HG02759 (cell line): ENCODE results near the gene HMHB1.

ENCODE experiments used
- ATAC-seq: cut with Tn5 transposase; IDR thresholded peaks from one replicate; pipeline ENCODE4 v1.9.1; 2021; ENCODE audit warnings: mild to moderate bottlenecking, moderate library complexity; ENCODE audit not compliant: unreplicated experiment

HMHB1 gene

GRCh38 chr5:143812085-143812705, at the start of gene HMHB1:
Gene HMHB1 (plus strand): TSS chr5:143812161.
- ATAC-seq: peak; percentile 75

DNA sequence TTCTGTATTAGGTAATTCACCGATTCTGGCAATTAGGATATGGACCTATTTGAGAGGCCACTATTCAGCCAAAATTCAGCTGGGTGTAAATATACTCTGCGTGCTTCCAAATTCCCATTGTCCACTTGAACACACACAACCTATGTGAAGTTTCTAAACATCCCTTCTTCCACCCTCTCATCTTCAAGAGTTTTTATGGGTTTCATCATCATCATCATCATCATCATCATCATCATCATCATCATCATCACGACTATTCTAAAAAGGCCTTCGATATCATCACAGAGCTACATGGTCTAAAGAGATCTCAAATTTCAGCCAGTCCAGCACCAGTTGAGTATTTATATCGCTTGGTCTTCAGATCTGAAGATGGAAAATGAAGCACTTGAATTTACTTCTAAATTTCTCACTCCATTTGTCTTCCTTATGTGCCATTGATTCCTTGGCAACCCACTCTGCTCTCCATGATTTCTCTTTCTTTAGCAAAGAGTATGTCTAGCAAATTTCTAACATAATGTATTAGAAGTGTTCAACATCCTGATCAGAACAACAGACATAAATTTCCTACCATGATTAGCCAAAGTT, 49.2 kb upstream of the HMHB1 start:
- no peak for ATAC-seq

DNA sequence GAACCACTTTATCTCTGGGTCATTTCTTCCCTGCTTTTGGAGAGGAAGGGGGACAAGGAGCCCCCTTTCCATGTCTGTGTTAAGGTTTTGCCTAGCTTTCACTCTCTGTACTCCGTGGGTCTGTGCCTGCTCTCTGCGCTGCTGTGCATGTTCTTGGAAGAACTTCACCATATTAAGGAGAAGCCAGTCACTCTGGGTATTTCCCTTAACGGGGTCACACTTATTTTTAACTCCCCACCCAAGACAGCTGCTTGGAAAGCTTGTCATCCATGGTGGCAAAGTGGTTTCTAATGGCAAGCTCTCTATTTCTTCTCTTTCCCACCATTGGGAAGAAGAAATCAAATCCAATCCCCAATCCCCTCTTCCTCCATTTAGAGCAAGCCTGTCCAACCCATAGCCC, 44.8 kb upstream of the HMHB1 start:
- no peak for ATAC-seq

- ATAC-seq: no peak
Observed at GRCh38 chr5:143769026-143769786, 42.8 kb upstream of the HMHB1 start.

GRCh38 chr5:143770450-143770849, 41.5 kb upstream of the HMHB1 start:
- no peak for ATAC-seq

DNA sequence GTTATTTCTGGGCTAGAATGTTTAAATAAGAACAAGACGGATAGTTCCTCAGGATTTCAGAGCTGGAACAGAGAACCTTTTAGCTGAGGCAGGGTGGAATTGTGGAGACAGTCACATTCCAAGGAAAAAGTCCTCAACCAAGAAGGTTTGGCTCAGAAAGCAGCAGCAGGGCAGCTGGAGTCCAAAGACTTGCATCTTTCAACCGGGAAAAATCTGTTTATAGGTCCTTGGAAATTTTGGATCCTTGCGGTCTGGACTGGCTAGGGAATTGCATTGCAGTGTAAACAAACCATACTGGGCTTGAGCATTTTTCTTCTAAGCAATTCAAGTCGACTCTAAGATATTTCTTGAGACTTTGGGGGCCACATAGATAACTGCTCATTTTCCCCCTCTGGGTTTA, 40.8 kb upstream of the HMHB1 start:
- ATAC-seq: no peak

DNA sequence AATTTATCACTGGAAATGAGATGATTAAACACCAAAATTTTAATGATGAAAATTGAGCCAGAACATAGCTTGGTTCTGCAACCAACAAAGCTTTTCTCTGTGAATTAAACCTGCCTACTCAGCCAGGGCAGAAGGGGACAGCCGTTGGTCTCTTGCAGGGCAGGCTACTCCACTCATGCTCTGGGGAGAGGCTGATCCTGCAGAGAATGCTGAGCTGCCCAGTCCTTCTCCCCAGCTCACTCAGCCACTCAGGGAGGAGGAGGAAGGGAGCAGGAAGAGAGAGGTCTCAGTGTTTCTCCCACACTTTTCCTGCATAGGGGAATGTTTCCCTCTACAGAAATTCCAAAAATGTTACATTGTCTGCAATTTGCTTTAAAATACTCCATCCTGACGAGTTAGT, 40.4 kb upstream of the HMHB1 start:
- ATAC-seq: no peak

GRCh38 chr5:143772621-143773020, 39.3 kb upstream of the HMHB1 start:
- ATAC-seq: no peak

- no peak for ATAC-seq
Observed at GRCh38 chr5:143775258-143775657, 36.7 kb upstream of the HMHB1 start.

DNA sequence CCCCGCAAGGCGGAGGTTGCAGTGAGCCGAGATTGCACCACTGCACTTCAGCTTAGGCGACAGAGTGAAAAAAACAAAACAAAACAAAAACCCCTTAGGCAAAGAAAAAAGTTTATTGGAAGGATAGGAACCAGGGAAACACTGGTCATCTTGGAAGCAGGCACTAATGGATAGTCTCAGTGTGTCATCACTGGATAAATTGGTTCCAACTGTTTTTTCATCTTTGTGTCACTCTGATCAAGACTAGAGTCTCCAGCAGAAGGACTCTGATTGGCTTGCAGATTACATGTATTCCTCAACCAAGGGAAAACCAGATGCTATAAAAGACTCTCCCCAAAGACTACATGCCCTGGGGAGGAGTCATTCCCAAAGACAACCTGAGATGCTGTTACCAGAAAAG, 35.0 kb upstream of the HMHB1 start:
- ATAC-seq: no peak

DNA sequence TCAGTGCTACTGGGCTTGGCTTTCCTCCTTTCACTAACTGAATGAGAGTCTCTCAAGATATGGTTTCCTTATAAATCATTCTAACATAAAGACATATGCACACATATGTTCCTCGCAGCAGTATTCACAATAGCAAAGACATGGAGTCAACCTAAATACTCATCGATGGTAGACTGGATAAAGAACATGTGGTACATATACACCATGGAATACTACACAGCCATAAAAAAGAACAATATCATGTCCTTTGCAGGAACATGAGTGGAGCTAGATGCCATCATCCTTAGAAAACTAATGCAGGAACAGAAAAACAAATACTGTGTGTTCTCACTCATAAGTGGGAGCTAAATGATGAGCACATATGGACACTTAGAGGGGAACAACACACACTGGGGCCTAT, 32.5 kb upstream of the HMHB1 start:
- no peak for ATAC-seq

- no peak for ATAC-seq
Observed at GRCh38 chr5:143781993-143782520, 29.9 kb upstream of the HMHB1 start.

DNA sequence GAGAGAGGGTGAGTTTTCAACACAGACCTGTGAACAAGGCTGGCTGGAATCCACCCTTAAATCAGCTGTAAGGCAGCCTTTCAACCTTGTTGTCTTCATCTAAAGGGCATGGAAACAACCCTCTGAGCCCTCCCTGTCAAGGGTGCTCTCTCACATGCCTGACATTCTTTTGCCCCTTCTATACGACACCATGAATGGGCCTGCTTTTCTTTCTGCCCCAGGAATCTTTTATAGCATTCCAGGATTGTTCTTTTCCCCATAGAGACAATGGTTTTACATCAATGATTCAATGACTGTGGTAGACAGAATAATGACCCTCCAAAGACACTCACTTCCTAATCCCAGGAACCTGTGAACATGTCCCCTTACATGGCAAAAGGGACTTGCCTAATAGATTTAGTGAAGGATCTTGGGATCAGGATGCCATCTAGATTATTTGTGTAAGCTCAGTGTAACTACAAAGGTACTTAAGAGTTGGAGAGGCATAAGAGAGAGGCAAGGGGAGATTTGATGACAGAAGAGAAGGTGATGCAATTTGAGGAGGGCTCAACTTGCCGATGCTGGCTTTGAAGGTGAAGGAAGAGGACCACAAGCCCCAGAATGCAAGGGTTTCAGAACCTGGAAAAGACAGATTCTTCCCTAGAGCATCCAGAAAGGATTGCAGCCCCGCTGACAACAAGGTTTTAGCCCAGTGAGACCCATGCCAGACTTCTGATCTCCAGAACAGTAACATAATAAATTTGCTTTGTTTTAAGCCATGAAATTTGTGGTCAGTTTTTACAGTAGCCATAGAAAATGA, 29.2 kb upstream of the HMHB1 start:
- no peak for ATAC-seq

GRCh38 chr5:143788401-143788800, 23.6 kb upstream of the HMHB1 start:
- ATAC-seq: no peak

DNA sequence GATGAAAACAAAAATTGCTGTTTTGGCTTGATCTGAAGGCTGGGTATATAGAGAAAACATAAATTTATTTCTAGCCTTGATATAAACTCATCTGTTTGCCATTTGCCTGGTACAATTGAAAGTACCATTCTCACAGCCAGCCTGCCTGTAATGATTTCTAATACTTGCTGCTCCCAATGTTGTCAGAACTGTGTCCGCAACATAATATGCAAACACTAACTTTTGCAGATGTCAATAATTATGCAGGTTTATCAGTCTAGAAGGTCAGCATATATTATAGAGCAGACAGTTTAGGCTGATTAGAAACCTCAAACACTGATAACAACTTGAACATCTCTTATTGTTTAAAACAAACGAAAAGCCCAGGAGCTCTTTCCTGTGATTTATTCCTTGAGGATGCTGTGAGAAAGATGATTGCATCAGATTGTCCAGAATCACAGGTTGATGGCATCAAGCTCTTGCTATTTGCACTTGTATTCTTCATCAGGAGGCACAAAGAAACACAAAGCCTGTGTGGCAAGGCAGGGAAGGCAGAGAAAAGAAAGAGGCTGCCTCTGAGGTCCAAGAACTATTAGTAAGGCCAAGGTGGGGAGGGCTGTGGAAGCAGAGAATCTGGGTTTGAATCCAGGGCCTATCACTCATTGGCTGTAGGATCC, 21.4 kb upstream of the HMHB1 start:
- ATAC-seq: no peak

DNA sequence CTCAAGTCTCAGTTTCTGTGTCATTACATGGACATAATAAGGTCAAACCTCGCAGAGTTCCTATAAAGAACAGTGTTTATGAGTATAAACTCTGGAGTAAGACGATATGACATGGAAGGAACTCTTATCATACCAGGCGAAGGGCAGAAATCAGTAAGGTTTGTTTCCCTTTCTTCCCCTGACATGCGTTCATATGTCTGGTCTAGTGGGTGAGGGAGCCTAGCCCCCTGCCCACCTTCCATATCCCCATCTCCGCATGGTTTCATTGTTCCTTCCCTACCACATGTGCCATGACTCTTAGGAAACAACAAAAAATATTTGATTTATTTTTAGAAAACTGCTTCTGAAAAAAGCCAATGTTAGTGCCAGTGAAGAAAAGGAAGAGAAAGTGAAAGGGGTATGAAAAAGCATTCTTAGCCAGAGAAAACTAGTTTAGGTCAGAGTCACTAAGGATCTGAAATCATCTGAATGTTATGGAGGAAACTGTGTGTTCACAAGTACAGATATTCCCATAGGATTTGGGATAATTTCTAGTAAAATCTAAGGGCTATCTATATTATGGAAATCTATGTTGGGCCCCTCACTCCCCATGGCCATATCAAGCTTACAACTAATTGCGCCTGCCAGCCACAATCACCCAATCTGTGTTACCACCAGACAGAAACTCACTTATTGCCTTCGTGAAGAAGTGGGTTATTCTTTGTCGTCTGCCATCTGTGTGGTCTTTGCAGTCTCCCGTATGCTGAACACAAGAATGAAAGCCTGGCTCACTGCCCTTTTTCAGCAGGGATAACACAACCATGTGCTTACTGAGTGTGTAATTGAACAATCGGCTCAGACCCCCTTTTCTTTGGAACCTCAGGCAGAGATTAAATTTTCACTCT, 19.9 kb upstream of the HMHB1 start:
- ATAC-seq: peak; percentile 58

- no peak for ATAC-seq
Observed at GRCh38 chr5:143793249-143793648, 18.7 kb upstream of the HMHB1 start.

GRCh38 chr5:143796125-143796524, 15.8 kb upstream of the HMHB1 start:
- ATAC-seq: no peak

GRCh38 chr5:143796753-143797152, 15.2 kb upstream of the HMHB1 start:
- no peak for ATAC-seq

- ATAC-seq: peak; percentile 54
Observed at GRCh38 chr5:143800715-143801114, 11.2 kb upstream of the HMHB1 start.
